Naive thymus-derived CD8-positive, alpha-beta T cell (primary cell): ENCODE data around the gene OR2V2. TPM values are rescaled to one million over a fixed set of nuclear protein-coding genes. Genes with fewer than 3 reads are reported as not detected.

Experiments used
- ATAC-seq, 2 donors: fragments of 150-1000 bp; cut with Tn5 transposase in 1 of 2; sonication (Bioruptor Pico), chemical (Tn5 transposase) in 1 of 2; 1 replicate in 1 of 2; 2 replicates in 1 of 2; pipeline ENCODE4 v1.10.0; 2021; ENCODE audit warnings: mild to moderate bottlenecking in 2 of 2, moderate library complexity in 2 of 2
- POLR2A ChIA-PET: fragments of 350-600 bp; sonication (Branson Sonifier 250); formaldehyde crosslinking; loops from one replicate; lab custom pipeline; 2021; ENCODE audit warnings: antibody characterized with exemption; lab: Charles Lee
- DNase-seq, 10 donors: peaks; one replicate each; pipeline versions ENCODE4 v3.0.0 to v3.0.0-alpha.2; 2020 to 2022
- H3K27ac Mint-ChIP-seq, 10 donors: one replicate each; pipeline ENCODE4 v1.8.0; 2020 to 2022; ENCODE audit warnings: mild to moderate bottlenecking in 10 of 10, mixed read lengths in 10 of 10, moderate library complexity in 4 of 10, inconsistent platforms in 1 of 10
- H3K27me3 Mint-ChIP-seq, 5 donors: one replicate each; pipeline ENCODE4 v1.8.0; 2021 to 2022; ENCODE audit warnings: mixed read lengths in 5 of 5
- H3K36me3 Mint-ChIP-seq, 3 donors: one replicate each; pipeline ENCODE4 v1.8.0; 2020 to 2022; ENCODE audit warnings: mixed read lengths in 3 of 3, mild to moderate bottlenecking in 2 of 3, inconsistent platforms in 1 of 3
- H3K4me1 Mint-ChIP-seq, 4 donors: one replicate each; pipeline ENCODE4 v1.8.0; 2021 to 2022; ENCODE audit warnings: mixed read lengths in 4 of 4
- H3K4me3 Mint-ChIP-seq, 10 donors: one replicate each; pipeline ENCODE4 v1.8.0; 2020 to 2022; ENCODE audit warnings: mild to moderate bottlenecking in 10 of 10, mixed read lengths in 10 of 10, moderate library complexity in 6 of 10, inconsistent platforms in 1 of 10
- H3K9me3 Mint-ChIP-seq, 9 donors: one replicate each; pipeline ENCODE4 v1.8.0; 2020 to 2022; ENCODE audit warnings: mixed read lengths in 9 of 9, mild to moderate bottlenecking in 3 of 9, inconsistent platforms in 1 of 9, moderate library complexity in 1 of 9
- polyA plus RNA-seq, 3 donors: library from polyadenylated mRNA; unstranded; fragments of 300-500 nt; fragmentation: Illumina TruSeq; gene quantifications; one replicate each; pipeline ENCODE4 v1.2.3, GENCODE V29; 2021
- total RNA-seq, 8 experiments: library from RNA in 2 of 8; stranded (reverse) in 2 of 8; gene quantifications; one replicate each; pipeline ENCODE4 v1.2.3 and lab custom pipeline; 2021 to 2026

The OR2V2 gene
- total and polyA plus RNA-seq, 5 experiments from 2014 or later: not detected

DNA sequence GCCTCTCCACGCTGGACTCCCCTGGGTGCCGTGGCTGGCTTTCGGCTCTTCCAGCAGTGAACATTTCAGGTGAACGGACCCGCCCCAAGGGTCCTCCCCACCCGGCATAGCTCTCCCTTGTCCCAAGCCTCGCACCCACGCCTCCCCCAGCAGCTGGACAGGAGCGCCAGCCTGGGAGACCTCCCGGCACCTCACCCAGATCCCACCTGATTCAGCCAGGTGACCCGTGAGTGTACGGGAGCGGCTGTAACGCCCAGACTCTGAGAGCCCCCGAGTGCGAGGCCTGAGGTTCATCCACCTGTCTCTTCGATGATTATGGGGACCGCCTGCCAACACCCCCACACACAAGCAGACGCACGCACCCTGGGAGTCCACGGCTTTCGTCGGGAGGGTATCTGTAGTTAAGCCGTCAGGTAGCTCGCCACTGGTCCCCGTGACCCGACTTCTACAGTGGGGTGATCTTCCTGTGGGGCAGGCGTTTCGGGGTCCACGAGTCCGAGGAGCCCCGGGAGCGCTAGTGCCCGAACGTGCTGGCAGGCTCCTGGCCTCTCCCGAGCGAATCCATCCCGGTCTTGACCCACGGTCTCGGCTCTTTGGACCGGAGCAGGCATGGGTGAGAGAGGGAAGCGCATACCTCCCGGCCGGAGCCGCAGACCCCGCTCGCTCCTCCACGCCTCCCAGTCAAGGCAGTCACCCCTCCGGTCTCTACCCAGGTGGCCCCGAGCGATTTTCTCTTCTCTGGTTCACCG, 42.8 kb downstream of the OR2V2 start:
- Mint-ChIP-seq H3K4me1 (peaks cover 24 to 48% (median 41%) of the 10 kb centered on the region in 4 donors), H3K27ac (peak overlapping the region; percentile 90 to 100 (median 96)), H3K4me3 (peak overlapping the region; percentile 92 to 98 (median 98)), H3K9me3 (peaks cover 0 to 16% (median 0%) of the 10 kb centered on the region in 9 donors), H3K36me3 (peaks cover 0 to 10% (median 6%) of the 10 kb centered on the region in 3 donors), H3K27me3 (peaks cover 0 to 15% (median 0%) of the 10 kb centered on the region in 5 donors)
- POLR2A ChIA-PET: interaction anchor here (0.8 to 13.1 kb wide), 19 partner anchors 13 to 387 kb away, joined by 3 to 286 read pairs (median 10); partner anchors contain the start of genes RACK1, TRIM41, TRIM52 and TRIM7
- DNase-seq: peak in 7 of 10 donors; percentile 24 to 72 (median 53)
- ATAC-seq: peak; percentile 14 to 16

DNA sequence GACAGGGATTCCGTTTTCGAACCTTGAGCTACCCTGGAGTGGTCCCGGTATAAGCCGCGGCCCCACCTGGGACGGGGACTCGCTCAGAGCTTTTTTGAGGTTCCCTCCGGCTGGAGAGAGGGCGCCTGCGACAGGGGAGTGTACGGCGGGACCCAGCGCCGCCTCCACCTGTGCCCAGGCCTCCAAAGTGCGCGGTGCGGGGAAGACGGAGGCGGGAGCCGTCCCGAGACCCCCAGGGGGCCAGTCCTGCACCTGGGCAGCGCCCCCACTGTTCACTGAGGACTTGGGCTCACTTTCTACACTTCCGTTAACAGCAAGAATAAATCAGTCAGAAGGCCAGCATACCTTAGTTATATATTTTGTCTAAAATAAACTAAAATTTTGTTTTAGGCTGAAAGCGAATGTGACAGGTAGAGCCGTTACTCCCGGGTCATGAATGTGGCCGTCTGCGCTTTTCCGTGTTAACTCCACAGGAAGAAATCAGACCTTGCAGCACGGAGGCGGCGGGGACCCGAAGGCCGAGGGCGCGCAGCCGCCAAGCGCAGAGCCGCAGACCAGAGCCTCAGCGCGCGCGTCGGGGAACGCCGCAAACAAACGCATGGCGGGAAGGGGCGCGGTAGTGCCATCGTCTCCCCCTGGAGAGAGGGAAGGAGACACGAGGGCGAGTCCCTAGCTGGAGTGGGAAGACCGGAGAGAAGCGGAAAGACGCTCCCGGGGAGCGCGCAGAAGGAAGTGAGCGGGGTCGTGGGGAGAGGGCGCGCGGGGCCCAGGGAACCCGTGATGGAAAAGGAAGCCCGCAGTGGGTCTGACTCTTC, 43.5 kb downstream of the OR2V2 start:
- POLR2A ChIA-PET: interaction anchor here (0.9 to 13.1 kb wide), 25 partner anchors 8 to 387 kb away, joined by 3 to 286 read pairs (median 5); partner anchors contain the start of genes RACK1, TRIM41, TRIM52 and TRIM7

DNA sequence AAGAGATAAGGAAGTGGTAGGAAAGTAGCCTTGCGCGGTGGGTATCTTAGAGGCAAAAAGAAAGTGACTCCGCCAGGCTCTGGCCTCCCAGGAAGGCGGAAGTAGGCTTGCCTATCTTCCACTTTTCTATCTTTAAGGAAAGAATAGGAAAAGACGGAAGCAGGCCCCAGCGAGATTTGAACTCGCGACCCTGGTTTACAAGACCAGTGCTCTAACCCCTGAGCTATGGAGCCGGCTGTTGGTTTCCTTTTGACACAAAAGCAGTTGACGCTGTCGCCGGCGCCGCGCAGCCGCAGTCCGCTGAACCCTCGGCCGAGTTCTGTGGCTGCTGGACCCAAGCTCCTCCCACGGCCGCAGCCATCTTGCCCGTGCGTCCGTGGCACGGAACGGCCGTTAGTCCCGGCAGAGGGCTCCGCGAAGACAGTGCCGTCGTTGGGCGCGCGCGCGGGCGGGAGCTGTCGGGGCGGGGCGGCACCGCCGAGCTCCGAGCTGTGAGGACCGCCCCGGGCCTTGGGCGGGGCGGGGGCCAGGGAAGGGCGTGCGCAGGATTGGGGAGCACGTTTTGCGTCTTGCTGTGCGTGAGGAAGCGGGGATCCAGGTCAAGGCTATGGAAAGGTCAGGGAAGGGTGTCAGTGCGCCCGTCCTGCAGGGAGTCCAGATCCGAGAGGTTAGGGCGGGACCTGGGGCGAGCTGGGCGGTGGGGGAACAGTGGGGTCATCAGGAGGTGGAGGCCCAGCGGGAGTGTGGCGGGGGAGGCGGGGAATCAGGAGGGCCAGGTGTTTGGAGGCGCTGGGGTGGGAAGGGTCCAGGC, 44.3 kb downstream of the OR2V2 start:
- Mint-ChIP-seq H3K27ac (peak overlapping the region; percentile 90 to 100 (median 96)), H3K36me3 (peaks cover 0 to 10% (median 6%) of the 10 kb centered on the region in 3 donors), H3K27me3 (peaks cover 0 to 15% (median 0%) of the 10 kb centered on the region in 5 donors), H3K4me3 (peak overlapping the region; percentile 92 to 98 (median 98)), H3K4me1 (peaks cover 24 to 48% (median 29%) of the 10 kb centered on the region in 4 donors), H3K9me3 (peaks cover 0 to 16% (median 0%) of the 10 kb centered on the region in 9 donors)
- peak; percentile 90 to 100 (median 97) for DNase-seq
- POLR2A ChIA-PET: interaction anchor here (0.9 to 13.1 kb wide), 21 partner anchors 8 to 381 kb away, joined by 3 to 286 read pairs (median 5); partner anchors contain the start of genes RACK1, TRIM41, TRIM52 and TRIM7
- ATAC-seq: peak; percentile 55 to 62

More for the DNA sequence above, 43.5 kb downstream of the OR2V2 start:
- peak overlapping the region; percentile 92 to 98 (median 98) for H3K4me3 Mint-ChIP-seq
- peaks cover 0 to 10% (median 6%) of the 10 kb centered on the region in 3 donors for H3K36me3 Mint-ChIP-seq
- peaks cover 0 to 15% (median 0%) of the 10 kb centered on the region in 5 donors for H3K27me3 Mint-ChIP-seq
- H3K9me3 Mint-ChIP-seq: peaks cover 0 to 16% (median 0%) of the 10 kb centered on the region in 9 donors
- ATAC-seq (peak; percentile 8 to 10), DNase-seq (peak in 8 of 10 donors; percentile 29 to 53 (median 44))
- peak overlapping the region; percentile 90 to 100 (median 96) for H3K27ac Mint-ChIP-seq
- peaks cover 24 to 48% (median 36%) of the 10 kb centered on the region in 4 donors for H3K4me1 Mint-ChIP-seq

DNA sequence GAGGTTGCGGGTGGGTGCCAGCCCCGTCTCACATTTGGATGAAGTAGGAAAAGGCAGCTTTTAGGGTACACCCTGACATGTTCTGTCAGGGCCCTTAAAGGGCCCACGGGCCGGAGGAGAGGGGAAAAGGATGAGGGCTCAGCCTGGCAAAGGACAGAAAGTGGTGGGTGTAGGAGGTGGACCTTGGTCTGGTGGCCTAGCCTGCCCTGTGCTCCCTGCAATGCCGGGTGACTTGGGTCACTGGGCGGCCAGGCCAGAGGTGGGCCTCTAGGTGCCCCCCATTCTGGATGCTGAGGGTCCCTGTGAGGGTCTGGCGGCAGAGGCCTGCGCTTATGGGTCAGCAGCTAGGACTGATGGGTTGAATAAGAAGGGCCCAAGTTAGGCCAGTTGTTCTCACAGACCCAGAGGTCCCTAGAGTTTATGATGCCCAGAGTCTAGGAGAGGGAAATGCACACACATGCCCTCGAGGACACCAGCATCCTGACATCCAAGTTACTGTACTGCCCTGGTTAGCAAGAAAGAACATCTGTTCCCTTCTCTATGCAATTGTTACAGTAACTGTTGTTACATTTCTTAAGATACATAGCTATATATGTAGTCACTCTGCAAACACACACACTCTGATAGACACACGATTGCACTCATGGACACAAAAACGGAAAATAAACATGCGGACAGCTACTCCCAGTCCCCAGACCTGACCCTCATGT, 45.1 kb downstream of the OR2V2 start:
- peaks cover 0 to 10% (median 6%) of the 10 kb centered on the region in 3 donors for H3K36me3 Mint-ChIP-seq
- H3K27me3 Mint-ChIP-seq: peaks cover 0 to 15% (median 0%) of the 10 kb centered on the region in 5 donors
- no peak for ATAC-seq
- H3K4me1 Mint-ChIP-seq: peaks cover 26 to 47% (median 29%) of the 10 kb centered on the region in 4 donors
- POLR2A ChIA-PET: interaction anchor here (0.9 to 13.1 kb wide), 18 partner anchors 10 to 382 kb away, joined by 3 to 286 read pairs (median 4); partner anchors contain the start of genes RACK1, TRIM41, TRIM52 and TRIM7
- no peak for DNase-seq
- H3K9me3 Mint-ChIP-seq: peaks cover 0 to 16% (median 0%) of the 10 kb centered on the region in 9 donors
- H3K4me3 Mint-ChIP-seq: peak overlapping the region; percentile 92 to 98 (median 98)
- peak overlapping the region; percentile 84 to 100 (median 96) for H3K27ac Mint-ChIP-seq

DNA sequence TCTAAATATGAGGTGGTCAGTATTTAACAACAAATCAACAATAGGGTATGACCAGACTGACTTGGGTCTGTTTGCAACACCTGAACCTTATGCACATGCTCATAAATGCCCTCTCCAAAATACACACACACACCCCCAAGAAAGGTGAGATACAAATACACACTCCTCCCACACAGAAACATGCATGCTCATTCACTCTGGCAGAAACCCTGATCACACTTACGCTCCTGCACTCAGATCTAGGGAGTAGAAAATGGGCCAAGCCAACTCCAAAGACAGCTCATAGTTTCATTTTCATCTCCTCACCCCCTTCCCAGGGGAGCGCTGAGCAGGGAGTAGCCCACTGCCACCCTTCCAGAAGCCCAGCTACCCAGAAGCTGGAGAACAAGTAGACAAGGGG, 46.3 kb downstream of the OR2V2 start:
- ATAC-seq (no peak), DNase-seq (no peak)
- peaks cover 0 to 10% (median 0%) of the 10 kb centered on the region in 9 donors for H3K9me3 Mint-ChIP-seq
- H3K4me1 Mint-ChIP-seq: peaks cover 15 to 36% (median 21%) of the 10 kb centered on the region in 4 donors
- peak overlapping the region in 4 of 10 donors; percentile 2 to 93 (median 22) for H3K27ac Mint-ChIP-seq
- peak overlapping the region in 6 of 10 donors; percentile 1 to 98 (median 54) for H3K4me3 Mint-ChIP-seq
- H3K27me3 Mint-ChIP-seq: peaks cover 0 to 11% (median 0%) of the 10 kb centered on the region in 5 donors
- POLR2A ChIA-PET: interaction anchor here (0.6 to 13.1 kb wide), 8 partner anchors 11 to 674 kb away, joined by 4 to 286 read pairs (median 57); partner anchors contain the start of genes RACK1, TRIM41, TRIM52 and TRIM7
- H3K36me3 Mint-ChIP-seq: peaks cover 0 to 6% (median 4%) of the 10 kb centered on the region in 3 donors

DNA sequence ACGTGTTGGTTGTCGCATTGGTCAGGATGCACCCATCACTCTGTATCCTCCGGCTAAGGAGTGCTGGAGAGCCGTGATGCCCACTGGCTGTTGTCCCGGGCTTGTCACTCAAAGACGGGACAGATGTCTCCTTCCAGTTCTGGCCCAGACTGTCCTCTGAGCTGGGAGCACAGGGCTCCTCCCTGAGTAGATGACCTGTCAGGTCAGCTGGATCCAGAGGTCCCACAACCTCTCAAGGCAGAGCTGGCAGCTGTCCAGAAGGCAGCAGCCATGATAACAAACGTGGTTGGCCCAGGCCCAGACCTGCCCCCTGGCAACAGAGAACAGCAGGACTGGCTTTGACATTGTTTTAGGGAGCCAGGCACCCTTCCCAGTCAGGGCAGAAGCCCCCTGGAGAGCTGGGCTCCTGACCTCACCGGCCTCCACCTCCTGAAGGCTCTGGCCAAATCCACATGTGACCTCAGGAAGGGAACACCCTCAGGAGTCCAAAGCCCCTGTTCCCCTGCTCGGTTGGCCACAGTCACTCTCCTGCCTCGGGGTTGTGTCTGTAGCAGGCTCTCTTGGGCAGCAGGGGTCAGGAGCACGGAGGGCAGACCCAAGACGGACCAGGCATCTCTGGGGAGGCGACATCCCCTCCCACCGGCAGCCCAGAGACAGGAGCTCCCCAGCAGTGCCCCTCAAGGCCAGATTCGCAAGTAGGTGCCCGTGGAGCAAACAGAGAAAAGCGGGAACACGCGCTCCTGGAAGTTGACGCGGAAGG, 47.3 kb downstream of the OR2V2 start:
- H3K27ac Mint-ChIP-seq: no peak overlapping the region
- peaks cover 0 to 3% (median 2%) of the 10 kb centered on the region in 3 donors for H3K36me3 Mint-ChIP-seq
- ATAC-seq (no peak), DNase-seq (no peak)
- H3K4me3 Mint-ChIP-seq: no peak overlapping the region
- peaks cover 0 to 6% (median 0%) of the 10 kb centered on the region in 9 donors for H3K9me3 Mint-ChIP-seq
- POLR2A ChIA-PET: interaction anchor here (1.1 to 13.1 kb wide), 5 partner anchors 10 to 391 kb away, joined by 3 to 286 read pairs (median 87); partner anchors contain the start of genes RACK1, TRIM41 and TRIM7
- H3K4me1 Mint-ChIP-seq: peaks cover 12 to 31% (median 17%) of the 10 kb centered on the region in 4 donors
- peaks cover 0 to 7% (median 0%) of the 10 kb centered on the region in 5 donors for H3K27me3 Mint-ChIP-seq

DNA sequence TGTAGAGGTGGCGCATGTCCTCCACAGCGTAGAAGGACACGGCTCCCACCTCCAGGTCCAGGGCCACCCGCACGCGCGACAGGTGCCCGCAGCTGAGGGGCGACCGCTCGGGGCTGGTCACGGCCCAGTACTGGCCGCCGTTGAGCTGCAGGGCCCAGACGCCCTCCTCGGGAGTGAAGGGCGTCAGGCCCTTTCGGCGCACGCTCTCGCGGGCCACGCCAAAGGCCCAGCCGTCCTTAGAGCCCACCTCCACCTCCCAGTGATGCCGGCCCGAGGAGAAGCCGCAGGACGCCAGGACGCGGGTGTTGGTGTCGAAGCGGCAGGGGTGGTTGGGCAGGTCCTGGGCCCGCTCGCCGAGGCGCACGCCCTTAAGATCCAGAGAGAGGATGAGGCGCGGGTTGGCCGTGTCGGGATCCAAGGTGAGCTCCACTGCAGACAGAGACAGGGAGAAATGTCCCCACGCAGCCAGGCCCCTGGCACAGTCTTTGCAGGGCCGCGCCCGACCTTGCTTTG, 47.9 kb downstream of the OR2V2 start:
- POLR2A ChIA-PET: interaction anchor here (1.4 to 13.1 kb wide), 3 partner anchors 9 to 69 kb away, joined by 4 to 286 read pairs (median 281); partner anchors contain the start of genes TRIM41 and TRIM7
- H3K4me3 Mint-ChIP-seq: no peak overlapping the region

GRCh38 chr5:181197326-181197951, 50.1 kb downstream of the OR2V2 start:
- no peaks in the 10 kb centered on the region for H3K36me3 Mint-ChIP-seq
- H3K27ac Mint-ChIP-seq: peak overlapping the region in 2 of 10 donors; percentile 54 to 76
- no peak for DNase-seq
- no peaks in the 10 kb centered on the region for H3K9me3 Mint-ChIP-seq
- H3K4me1 Mint-ChIP-seq: peaks cover 5 to 14% (median 7%) of the 10 kb centered on the region in 4 donors
- H3K27me3 Mint-ChIP-seq: peaks cover 0 to 2% (median 0%) of the 10 kb centered on the region in 5 donors
- ATAC-seq: no peak
- POLR2A ChIA-PET: interaction anchor here (0.6 to 3.3 kb wide), 5 partner anchors 9 to 53 kb away, joined by 3 to 11 read pairs (median 5); partner anchors contain the start of gene TRIM41
- H3K4me3 Mint-ChIP-seq: no peak overlapping the region

More for the DNA sequence above, 47.9 kb downstream of the OR2V2 start:
- Mint-ChIP-seq H3K9me3 (peaks cover 0 to 6% (median 0%) of the 10 kb centered on the region in 9 donors), H3K36me3 (peaks cover 0 to 3% (median 2%) of the 10 kb centered on the region in 3 donors), H3K27ac (no peak overlapping the region), H3K4me1 (peaks cover 12 to 25% (median 18%) of the 10 kb centered on the region in 4 donors), H3K27me3 (peaks cover 0 to 7% (median 0%) of the 10 kb centered on the region in 5 donors)
- no peak for ATAC-seq
- DNase-seq: no peak

- Mint-ChIP-seq H3K27ac (no peak overlapping the region), H3K36me3 (no peaks in the 10 kb centered on the region), H3K4me3 (no peak overlapping the region), H3K9me3 (no peaks in the 10 kb centered on the region), H3K4me1 (peaks cover 0 to 7% (median 1%) of the 10 kb centered on the region in 4 donors), H3K27me3 (peaks cover 0 to 2% (median 0%) of the 10 kb centered on the region in 5 donors)
- ATAC-seq (no peak), DNase-seq (no peak)
- POLR2A ChIA-PET: interaction anchor here (0.6 to 3.3 kb wide), 5 partner anchors 8 to 52 kb away, joined by 3 to 11 read pairs (median 5); partner anchors contain the start of gene TRIM41
These were observed 50.8 kb downstream of the OR2V2 start for GRCh38 chr5:181198106-181198685.
